Measurements from ENCODE around the gene PARD3B. TPM values are rescaled to one million over a fixed set of nuclear protein-coding genes. Genes with fewer than 3 reads are reported as not detected.

Gene PARD3B
- total and polyA plus RNA-seq, 2 of the 13 experiments (the other 11 are each of a cell fraction or from before 2014, with no cell fraction given) = 0.71 to 2.3 TPM

DNA sequence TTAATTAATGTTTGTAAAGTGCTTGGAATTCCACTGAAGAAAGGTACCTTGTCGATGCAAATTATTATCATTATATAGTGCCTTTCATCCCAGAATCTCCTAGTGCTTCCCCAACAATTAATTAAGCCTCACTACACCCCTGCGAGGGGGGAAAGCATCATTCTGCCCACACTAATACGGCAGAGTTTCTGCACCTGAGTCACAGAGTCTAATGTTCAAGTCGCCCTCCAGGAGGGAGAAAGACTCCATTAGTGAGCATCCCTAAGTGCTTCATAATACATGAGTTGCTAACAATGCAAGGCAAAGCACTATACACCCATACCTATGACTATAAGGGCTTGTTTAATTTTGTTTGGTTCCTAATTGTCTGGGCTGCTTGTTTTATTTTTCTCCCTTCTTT lies 1111.7 kb downstream of the PARD3B start:
- Histone ChIP-seq H3K27me3 (ENCODE audit: control insufficient read depth in 1 of 2, insufficient read depth in 2 of 2, low read length in 2 of 2) (no peaks in the 10 kb centered on the region), H3K9me3 (ENCODE audit: low read length) (no peaks in the 10 kb centered on the region), H3K9ac (ENCODE audit: insufficient read depth, low read depth, low read length) (no peak overlapping the region), H3K4me1 (ENCODE audit: insufficient read depth, low read length) (no peaks in the 10 kb centered on the region), H3K4me3 (replicated peaks in 1 of 3; ENCODE audit: insufficient read depth in 1 of 3, low read depth in 2 of 3, low read length in 3 of 3) (no peak overlapping the region), H4K20me1 (ENCODE audit: insufficient read depth, low read length) (no peaks in the 10 kb centered on the region), H2AFZ (ENCODE audit: low read length) (no peak overlapping the region), H3K36me3 (replicated peaks in 1 of 2; ENCODE audit: control insufficient read depth in 1 of 2, insufficient read depth in 2 of 2, low read length in 2 of 2) (no peaks in the 10 kb centered on the region), H3K4me2 (ENCODE audit: low read depth, low read length) (no peak overlapping the region), H3K27ac (ENCODE audit: extremely low read length, insufficient read depth, low read length) (no peak overlapping the region), H3K79me2 (ENCODE audit: insufficient read depth, low read length) (no peaks in the 10 kb centered on the region)
- FAIRE-seq (no peak), ATAC-seq (no peak), DNase-seq (ENCODE audit: low spot score) (no peak)
- TF ChIP-seq SOX5 (CRISPR knock-in tag; IDR thresholded peaks at IDR 0.05; ENCODE audit: borderline replicate concordance) (no peak), SRY (CRISPR knock-in tag; IDR thresholded peaks at IDR 0.05) (no peak), HDAC1 (CRISPR knock-in tag; IDR thresholded peaks at IDR 0.05) (no peak), ZNF235 (CRISPR knock-in tag; IDR thresholded peaks at IDR 0.05; ENCODE audit: borderline replicate concordance) (no peak), ZFX (CRISPR knock-in tag; IDR thresholded peaks at IDR 0.05; ENCODE audit: low read depth) (no peak), GRHL1 (CRISPR knock-in tag; conservative IDR thresholded peaks at IDR 0.05) (no peak), DNMT1 (CRISPR knock-in tag; IDR thresholded peaks at IDR 0.05) (no peak), ZSCAN31 (CRISPR knock-in tag; IDR thresholded peaks at IDR 0.05; ENCODE audit: low read depth) (no peak), NFIB (CRISPR knock-in tag; IDR thresholded peaks at IDR 0.05; ENCODE audit: borderline replicate concordance) (no peak), ELF4 (CRISPR knock-in tag; IDR thresholded peaks at IDR 0.05; ENCODE audit: borderline replicate concordance) (no peak), HMG20B (CRISPR knock-in tag; conservative IDR thresholded peaks at IDR 0.05) (no peak), TMF1 (CRISPR knock-in tag; IDR thresholded peaks at IDR 0.05; ENCODE audit: low read depth) (no peak), ZMYM4 (CRISPR knock-in tag; IDR thresholded peaks at IDR 0.05) (no peak), ATF5 (CRISPR knock-in tag; IDR thresholded peaks at IDR 0.05; ENCODE audit: low read depth) (no peak), HMGA1 (CRISPR knock-in tag; conservative IDR thresholded peaks at IDR 0.05) (no peak), MIXL1 (CRISPR knock-in tag; IDR thresholded peaks at IDR 0.05) (no peak)
- TF ChIP-seq, protein P1, sequence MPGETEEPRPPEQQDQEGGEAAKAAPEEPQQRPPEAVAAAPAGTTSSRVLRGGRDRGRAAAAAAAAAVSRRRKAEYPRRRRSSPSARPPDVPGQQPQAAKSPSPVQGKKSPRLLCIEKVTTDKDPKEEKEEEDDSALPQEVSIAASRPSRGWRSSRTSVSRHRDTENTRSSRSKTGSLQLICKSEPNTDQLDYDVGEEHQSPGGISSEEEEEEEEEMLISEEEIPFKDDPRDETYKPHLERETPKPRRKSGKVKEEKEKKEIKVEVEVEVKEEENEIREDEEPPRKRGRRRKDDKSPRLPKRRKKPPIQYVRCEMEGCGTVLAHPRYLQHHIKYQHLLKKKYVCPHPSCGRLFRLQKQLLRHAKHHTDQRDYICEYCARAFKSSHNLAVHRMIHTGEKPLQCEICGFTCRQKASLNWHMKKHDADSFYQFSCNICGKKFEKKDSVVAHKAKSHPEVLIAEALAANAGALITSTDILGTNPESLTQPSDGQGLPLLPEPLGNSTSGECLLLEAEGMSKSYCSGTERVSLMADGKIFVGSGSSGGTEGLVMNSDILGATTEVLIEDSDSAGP (CRISPR knock-in tag; IDR thresholded peaks at IDR 0.05; ENCODE audit: borderline replicate concordance) = no peak
- TF ChIP-seq, protein P2, sequence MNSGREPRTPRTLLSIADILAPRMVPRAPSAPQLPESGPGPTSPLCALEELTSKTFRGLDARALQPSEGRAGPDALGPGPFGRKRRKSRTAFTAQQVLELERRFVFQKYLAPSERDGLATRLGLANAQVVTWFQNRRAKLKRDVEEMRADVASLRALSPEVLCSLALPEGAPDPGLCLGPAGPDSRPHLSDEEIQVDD (CRISPR knock-in tag; IDR thresholded peaks at IDR 0.05; ENCODE audit: borderline replicate concordance) = no peak
- no TSS peak for BruUV-seq (replicated peaks)
- POLR2A ChIA-PET = no interaction called here
- CTCF ChIA-PET (ENCODE audit: low intra/inter-chr PET ratio, low total read pairs) = no interaction called here
- WGBS (ENCODE audit: low lambda C conversion rate) = 9% methylated on average over 4 of the region's 4 CpGs
- intact Hi-C loops (cut with micrococcal nuclease; ENCODE audit: unreplicated experiment) = no loop called here
- in situ Hi-C loops (cut with HindIII; ENCODE audit: extremely low pct_ligation_motif_present, low pct_unique_long_range_greater_than_20kb) = no loop called here

Measured in HepG2 (cell line).